Kidney epithelial cell (primary cell): ENCODE measurements around the gene SLC4A4. TPM values are rescaled to one million over a fixed set of nuclear protein-coding genes. Genes with fewer than 3 reads are reported as not detected.

Experiments used
- DNase-seq: peaks from one replicate; pipeline ENCODE4 v3.0.0-alpha.2; 2010; ENCODE audit warnings: low read depth
- H3K27me3 ChIP-seq: 2 replicates; pipeline ENCODE4 v1.6.0; 2011; ENCODE audit warnings: low read length; ENCODE audit not compliant: control insufficient read depth, insufficient read depth
- H3K36me3 ChIP-seq: 2 replicates; pipeline ENCODE4 v1.5.1; 2011; ENCODE audit warnings: low read length; ENCODE audit not compliant: control insufficient read depth, insufficient read depth
- H3K4me3 ChIP-seq: 2 replicates; pipeline ENCODE4 v1.5.1; 2011; ENCODE audit warnings: low read depth, mild to moderate bottlenecking, control low read depth, low read length
- total RNA-seq: library from RNA; depleted of rRNA; stranded (reverse); fragments of >200 nt; gene quantifications from 2 replicates; pipeline ENCODE4 v1.2.3, GENCODE V29; 2015
- TF ChIP-seq, protein P1 (sequence below): IDR thresholded peaks from 2 replicates; pipeline ENCODE4 v1.5.1; 2011; ENCODE audit warnings: mild to moderate bottlenecking, moderate library complexity, low read length, control low read depth, inconsistent platforms; ENCODE audit not compliant: insufficient read depth, poor library complexity, severe bottlenecking

The SLC4A4 gene
- total RNA-seq, 1 donor from 2014 or later = 2.7 TPM

DNA sequence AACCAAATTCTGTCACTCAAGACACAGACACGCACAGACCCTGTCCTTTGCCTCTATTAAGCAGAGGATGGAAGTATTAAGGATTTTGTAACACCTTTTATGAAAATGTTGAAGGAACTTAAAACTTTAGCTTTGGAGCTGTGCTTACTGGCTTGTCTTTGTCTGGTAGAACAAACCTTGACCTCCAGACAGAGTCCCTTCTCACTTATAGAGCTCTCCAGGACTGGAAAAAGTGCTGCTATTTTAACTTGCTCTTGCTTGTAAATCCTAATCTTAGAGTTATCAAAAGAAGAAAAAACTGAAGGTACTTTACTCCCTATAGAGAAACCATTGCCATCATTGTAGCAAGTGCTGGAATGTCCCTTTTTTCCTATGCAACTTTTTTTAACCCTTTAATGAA lies 229.3 kb downstream of the SLC4A4 start:
- Histone ChIP-seq H3K4me3 (no peak overlapping the region), H3K27me3 (no peaks in the 10 kb centered on the region), H3K36me3 (no peaks in the 10 kb centered on the region)
- no peak for DNase-seq
- TF ChIP-seq, protein P1, sequence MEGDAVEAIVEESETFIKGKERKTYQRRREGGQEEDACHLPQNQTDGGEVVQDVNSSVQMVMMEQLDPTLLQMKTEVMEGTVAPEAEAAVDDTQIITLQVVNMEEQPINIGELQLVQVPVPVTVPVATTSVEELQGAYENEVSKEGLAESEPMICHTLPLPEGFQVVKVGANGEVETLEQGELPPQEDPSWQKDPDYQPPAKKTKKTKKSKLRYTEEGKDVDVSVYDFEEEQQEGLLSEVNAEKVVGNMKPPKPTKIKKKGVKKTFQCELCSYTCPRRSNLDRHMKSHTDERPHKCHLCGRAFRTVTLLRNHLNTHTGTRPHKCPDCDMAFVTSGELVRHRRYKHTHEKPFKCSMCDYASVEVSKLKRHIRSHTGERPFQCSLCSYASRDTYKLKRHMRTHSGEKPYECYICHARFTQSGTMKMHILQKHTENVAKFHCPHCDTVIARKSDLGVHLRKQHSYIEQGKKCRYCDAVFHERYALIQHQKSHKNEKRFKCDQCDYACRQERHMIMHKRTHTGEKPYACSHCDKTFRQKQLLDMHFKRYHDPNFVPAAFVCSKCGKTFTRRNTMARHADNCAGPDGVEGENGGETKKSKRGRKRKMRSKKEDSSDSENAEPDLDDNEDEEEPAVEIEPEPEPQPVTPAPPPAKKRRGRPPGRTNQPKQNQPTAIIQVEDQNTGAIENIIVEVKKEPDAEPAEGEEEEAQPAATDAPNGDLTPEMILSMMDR = no peak

DNA sequence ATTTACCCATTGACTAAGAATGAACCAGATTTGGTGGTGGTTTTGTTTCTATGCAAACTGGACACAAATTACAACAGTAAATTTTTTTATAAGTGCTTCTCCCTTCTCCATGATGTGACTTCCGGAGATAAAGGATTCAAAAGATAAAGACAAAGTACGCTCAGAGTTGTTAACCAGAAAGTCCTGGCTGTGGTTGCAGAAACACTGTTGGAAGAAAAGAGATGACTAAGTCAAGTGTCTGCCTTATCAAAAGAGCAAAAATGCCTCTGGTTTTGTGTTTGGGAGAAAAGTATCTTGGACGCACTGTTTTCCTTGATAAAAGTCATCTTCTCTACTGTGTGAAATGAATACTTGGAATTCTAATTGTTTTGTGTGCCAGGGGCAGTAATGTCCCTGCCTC lies 231.7 kb downstream of the SLC4A4 start:
- DNase-seq = no peak
- TF ChIP-seq, protein P1 = no peak

DNA sequence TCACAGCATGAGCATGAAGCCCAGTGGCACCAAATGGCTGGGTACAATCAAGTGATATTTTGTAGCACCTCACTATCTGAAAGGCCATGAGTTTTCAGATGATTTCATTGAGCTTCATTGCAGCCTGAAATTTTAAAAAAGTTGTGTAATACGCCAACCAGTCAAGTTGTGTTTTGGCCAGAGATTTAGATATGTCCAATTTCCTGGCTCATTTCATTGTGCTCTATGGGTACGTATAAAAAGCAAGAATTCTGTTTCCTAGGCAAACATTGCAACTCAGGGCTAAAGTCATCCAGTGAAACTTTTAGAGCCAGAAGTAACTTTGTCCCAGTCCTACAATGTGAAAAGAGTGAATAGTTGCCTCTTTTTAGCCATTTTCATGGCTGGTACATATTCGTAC lies 232.5 kb downstream of the SLC4A4 start:
- Histone ChIP-seq H3K27me3 (no peaks in the 10 kb centered on the region), H3K36me3 (no peaks in the 10 kb centered on the region), H3K4me3 (no peak overlapping the region)
- TF ChIP-seq, protein P1 = no peak
- DNase-seq = no peak

More for the DNA sequence above, 231.7 kb downstream of the SLC4A4 start:
- no peak overlapping the region for H3K4me3 ChIP-seq
- H3K27me3 ChIP-seq = no peaks in the 10 kb centered on the region
- H3K36me3 ChIP-seq = no peaks in the 10 kb centered on the region

DNA sequence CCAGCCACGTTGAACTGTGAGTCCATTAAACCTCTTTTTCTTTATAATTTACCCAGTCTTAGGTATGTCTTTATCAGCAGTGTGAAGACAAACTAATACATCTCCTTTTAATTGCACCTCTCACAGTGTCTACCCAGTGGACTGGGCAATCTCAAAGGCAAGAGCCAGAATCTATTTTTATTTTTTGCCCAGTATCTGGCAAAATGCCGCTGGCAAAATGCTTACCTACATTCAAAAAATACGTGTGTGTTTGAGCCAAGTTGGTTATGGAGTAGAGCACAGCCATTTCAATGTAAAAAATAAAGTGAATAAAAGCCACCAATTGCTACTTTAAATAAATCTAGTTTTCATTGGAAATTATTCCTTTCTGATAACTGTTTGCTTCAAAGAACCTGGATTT lies 245.2 kb downstream of the SLC4A4 start:
- no peak for DNase-seq
- Histone ChIP-seq H3K36me3 (no peaks in the 10 kb centered on the region), H3K4me3 (no peak overlapping the region), H3K27me3 (no peaks in the 10 kb centered on the region)
- TF ChIP-seq, protein P1 = no peak

DNA sequence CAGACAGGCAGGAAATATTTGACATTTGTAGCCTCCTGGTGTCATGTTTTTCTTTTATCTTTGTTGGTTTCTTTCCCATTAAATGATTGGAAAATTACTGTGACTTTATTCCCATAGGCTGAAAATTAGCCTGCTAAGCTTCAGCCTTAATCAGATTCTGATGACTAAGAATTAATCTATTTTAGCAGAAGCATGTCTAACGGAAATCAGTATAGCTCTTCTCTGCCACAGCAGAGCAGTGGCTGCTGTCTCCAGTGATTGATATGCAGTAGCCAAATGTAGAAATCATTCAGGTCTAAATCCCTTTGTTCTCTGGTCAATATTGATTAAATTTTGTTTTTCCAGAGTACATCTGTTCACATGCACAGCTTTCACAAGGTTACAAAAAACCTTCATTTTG lies 245.8 kb downstream of the SLC4A4 start:
- Histone ChIP-seq H3K36me3 (no peaks in the 10 kb centered on the region), H3K4me3 (no peak overlapping the region), H3K27me3 (no peaks in the 10 kb centered on the region)
- no peak for DNase-seq
- TF ChIP-seq, protein P1 = no peak

DNA sequence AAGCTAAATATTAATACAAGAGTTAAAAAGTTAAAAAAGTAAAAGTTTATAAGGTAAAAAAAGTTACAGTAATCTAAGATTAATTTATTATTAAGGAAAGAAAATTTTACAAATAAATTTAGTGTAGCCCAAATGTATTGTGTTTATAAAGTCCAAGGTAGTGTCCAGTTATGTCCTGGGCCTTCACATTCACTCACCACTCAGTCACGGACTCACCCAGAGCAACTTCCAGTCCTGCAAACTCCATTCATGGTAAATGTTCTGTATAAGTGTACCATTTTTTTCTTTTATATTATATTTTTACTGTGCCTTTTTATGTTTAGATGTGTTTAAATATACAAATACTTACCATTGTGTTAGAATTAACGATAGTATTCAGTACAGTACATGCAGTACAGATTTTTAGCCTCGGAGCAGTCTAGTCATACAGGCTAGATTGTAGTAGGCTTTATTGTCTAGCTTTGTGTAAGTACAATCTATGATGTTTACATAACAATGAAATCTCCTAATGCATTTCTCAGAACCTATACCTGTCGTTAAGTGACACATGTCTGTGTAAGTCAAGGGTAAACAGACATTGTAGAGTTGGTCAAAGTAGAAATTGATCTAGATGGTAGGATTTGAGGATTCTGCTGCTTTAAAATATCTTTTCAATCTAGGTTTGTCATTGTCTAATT lies 247.4 kb downstream of the SLC4A4 start:
- TF ChIP-seq, protein P1 = no peak
- H3K27me3 ChIP-seq = no peaks in the 10 kb centered on the region
- no peak for DNase-seq

More for the DNA sequence above, 247.4 kb downstream of the SLC4A4 start:
- Histone ChIP-seq H3K36me3 (no peaks in the 10 kb centered on the region), H3K4me3 (no peak overlapping the region)
